Measurements from ENCODE around the gene SLC25A33.
"Not testable (repeated sequence)": the region's sequence is repeated elsewhere in the genome, so short reads cannot be mapped to it uniquely, and the experiment has no call there.

SLC25A33 gene

DNA sequence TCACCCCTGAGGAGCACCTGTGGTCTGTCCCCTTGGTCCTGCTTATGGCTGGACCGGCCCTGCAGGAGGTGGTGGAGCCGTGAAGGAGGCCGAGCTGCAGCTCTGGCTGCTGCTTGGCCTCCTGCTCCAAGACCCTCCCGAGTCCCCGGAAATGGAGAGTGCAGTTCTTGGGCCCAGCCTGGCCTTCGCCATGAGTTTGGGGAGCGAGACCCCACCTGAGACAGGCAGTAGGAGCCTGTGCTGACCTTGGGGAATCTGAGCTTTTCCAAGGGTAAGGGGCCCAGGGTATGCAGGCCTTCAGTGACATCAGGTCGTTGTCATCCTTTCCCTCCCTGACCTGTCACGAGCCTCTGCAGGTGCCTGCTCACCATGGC, 63.5 kb downstream of the SLC25A33 start:
- no peak for DNase-seq

DNA sequence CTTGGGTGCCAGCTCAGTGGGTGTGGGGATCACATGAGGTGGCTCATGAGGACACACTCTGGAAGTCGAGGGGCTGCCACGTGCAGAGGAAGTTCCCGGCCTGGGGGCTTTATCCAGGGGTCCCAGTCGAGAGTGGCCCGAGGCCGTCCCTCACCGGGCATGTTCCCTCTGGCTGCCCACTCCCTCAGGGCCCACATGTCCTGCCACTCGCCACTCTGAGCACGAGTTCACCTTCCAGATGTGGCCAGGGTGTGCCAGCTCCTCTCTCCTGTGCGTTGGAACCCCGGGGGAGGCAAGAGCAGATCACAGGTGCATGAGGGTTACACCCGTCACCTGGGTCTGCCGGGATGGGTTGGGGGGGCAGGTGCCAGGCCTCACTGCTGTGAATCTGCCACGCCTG, 64.0 kb downstream of the SLC25A33 start:
- no peak for DNase-seq

DNA sequence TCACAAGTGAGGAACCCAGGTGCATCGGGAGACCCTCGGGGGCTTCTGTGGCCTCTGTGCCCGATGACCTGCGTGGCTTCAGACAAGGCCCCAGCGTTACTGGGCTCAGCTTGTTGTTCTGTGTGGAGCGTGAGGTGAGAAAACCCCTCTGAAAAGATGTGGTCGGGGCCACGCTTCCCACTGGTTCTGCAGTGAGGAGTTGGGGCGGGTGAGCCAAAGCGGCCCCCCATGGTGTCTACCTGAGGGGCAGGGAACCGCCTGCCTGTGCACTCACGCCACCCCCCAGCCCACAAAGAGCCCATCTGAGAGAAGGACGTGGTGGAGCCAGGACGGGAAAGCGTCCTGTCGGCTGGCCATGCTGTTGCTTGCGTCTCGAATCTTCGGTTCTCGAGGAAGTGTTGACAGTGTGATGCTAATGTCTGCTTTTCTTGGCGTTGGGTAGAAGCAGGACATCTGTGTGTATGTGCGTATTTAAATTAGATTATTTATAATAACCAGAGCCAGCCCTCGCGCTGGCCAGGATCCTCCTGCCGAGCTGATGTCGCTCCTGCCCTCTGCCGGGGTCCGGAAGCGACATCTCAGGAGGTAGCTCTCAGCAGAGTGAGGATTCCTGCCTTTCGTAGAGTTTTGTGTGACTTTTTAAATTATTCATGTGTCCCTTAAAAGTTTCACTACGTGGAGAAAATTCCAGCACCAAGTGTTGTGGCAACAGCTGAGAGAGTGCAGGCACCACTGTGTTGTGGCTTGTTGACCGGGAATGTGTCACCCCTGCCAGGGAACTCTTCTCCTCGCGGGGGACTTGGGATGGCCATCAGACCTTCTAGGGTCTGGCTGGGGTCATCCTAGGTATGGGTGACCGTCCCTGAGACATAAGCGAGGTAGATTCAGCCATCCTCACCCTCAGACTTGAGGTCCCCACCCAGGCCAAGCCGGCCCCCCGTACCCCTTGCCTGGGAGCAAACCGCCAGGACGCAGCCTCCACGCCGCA, 64.8 kb downstream of the SLC25A33 start:
- DNase-seq: no peak

DNA sequence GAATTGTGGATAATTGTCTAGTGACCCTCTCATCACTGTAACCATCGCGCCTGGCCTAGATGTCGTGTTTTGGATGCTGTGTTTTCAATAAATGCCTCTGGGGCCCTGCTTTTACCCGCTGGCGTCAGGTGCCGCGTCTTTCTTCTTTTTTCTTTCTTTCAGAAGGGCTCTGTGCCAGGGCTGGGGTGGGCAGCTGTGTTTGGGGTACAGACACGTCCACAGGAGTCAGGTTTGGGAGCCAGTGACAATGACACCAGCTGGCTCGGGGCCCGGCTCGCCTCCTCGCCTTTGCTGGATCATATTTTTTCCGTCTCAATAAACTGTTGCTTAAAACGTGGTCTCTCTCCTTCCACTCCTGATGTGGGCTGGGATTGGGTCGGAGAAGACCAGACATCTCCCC, 65.6 kb downstream of the SLC25A33 start:
- no peak for DNase-seq

DNA sequence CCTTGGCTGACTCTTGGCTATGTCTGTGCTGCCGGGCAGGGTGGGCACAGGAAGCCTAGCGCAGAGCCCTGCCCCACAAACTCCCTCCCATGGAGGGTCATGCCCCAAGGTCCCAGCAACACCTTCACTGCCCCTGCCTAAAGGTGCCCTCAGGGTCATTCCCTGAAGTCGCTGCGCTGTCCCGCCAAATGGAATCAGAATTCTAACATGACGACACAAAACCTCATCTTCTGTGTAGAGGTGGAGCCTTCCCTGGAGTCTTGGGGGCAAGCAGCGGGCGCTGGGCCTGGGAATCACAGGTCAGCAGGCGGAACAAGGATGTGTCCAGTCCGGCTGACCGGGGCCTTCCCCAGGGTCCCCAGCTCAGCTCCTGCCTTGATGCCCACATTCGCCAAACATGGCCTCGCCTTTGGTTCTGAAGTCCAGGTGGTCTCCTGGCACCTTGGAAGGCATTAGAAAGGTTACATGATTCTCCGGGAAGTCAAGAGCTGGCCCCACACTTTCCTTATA, 66.7 kb downstream of the SLC25A33 start:
- no peak for DNase-seq

DNA sequence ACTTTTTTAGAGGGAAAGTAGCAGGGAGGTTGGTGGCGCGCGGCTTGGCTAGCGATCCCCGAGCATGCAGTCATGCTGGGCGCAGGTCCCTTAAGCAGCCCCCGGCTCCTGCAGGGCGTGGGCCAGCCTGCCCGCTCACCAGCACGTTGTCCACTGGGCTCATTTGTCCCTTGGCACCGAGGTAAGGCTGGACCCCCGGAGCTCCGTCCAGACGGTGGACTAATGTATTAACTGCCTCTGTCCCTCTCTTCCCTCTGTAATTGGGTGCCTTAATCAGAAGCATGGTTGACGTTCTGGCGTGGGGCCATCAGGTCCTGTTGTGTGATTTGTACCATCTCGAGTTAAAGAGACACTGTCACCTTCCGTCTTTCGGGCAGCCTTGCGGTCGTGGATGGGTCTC, 67.2 kb downstream of the SLC25A33 start:
- no peak for DNase-seq

DNA sequence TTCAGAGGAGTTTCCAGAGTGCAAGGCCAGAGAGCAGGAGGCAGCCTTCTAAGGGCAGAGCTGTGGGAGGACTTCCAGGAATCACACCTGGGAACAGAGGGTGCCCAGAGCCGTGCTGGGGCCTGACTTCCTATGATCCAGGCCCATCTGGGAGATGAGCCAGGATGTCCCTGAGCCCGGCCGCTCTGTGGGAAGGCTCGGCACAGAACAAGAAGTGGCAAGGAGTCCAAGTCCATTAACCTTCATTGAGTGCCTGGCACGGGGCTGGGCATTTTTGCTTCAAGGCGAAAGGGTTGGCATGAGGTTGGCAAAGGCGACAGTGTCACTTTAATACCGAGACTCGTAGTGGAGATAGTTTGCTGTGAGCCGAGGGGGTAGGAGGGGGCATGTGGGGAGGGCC, 67.7 kb downstream of the SLC25A33 start:
- DNase-seq: no peak

DNA sequence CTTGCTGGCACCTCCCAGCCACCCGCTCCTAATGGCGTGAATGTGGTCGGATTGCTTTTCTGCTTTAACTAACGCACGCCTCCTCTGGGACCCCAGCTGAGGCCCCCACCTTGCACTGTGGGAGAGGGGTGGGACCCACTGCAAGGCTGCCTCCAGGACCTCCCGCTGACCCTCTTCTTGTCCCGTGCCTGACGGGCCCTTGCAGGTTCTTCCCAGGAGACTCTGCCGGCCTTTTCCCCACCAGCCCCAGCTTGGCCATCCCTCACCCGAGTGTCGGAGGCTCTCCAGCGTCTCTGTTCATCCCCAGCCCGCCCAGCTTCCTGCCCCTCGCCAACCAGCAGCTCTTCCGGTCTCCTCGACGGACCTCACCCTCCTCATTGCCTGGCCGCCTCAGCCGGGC, 68.1 kb downstream of the SLC25A33 start:
- no peak for DNase-seq

DNA sequence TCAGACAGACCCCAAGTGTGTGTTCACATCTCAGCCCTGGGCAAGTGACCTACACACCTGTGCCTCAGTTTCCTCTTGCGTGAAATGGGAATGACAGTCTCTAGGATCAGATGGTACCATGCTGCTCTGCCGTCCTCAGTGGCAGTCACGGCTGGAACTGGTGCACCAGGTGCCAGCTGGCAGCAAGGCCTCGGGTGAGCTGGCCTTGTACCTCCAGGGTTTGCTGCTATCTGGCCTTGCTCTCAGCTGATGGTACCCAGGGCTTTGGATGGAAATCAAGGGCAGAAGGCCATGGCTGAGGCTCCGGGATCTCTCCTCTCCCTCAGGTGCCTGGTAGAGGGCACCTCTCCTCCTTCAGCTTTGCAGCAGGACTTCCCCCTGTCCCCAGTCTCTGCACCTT, 70.7 kb downstream of the SLC25A33 start:
- no peak for DNase-seq

DNA sequence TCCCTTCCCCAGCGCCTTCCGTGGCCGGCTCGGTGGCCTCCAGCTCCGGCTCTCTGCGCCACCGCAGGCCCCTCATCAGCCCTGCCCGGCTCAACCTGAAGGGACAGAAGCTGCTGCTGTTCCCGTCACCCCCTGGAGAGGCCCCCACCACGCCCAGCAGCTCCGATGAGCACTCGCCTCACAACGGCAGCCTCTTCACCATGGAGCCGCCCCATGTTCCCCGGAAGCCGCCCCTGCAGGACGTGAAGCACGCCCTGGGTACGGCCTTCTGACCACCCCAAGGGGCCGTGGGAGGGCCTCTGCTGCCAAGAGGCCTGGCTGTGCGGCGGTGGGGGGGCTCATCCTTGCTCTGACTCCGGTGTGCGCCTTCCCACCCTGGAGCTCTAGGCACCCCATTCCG, 71.3 kb downstream of the SLC25A33 start:
- DNase-seq: no peak

DNA sequence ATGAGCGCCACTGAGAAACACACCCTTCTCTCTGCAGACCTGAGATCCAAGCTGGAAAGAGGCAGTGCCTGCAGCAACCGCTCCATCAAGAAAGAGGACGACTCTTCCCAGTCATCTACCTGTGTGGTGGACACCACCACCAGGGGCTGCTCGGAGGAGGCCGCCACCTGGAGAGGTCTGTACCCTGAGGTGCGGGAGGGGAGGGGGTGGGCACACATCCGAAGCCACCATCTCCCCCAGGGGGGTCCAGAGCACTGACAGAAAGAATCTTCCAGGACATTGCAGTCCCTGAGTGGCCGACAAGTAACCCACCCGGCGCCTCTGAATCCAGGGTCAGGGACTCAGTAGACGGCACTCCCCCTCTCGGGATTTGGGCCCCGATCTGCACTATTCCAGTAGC, 72.5 kb downstream of the SLC25A33 start:
- DNase-seq: no peak

DNA sequence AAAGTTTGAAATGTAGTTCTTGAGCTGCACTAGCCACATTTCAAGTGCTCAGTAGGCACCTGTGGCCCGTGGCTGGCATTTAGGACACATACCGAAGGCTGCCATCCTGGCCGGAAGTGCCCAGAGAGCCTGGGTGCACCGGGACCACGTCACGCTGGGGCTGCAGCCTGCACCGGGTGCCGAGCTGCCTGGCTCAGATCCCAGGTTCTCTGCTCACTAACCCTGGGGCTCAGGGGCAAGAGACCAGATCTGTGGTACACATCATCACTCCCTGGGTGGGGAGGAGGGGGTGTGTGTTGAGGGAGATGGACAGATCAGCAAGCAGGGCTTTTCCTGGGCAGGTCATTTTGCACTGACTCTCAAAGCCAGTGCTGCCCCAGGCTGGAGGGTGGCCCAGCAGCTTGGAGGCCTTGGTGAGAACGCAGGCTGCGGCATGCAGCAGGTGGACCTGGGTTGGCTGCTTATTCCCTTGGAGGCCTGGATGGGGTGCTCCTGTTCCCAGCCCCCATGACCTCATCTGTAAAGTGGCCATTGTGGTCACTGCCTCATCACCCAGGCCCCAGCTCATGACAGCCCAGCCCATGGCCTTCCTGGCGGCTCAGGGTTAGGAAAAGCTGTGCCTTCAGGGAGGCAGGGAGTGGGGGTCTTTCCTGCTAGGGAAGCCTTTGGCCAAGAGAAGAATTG, 73.0 kb downstream of the SLC25A33 start:
- DNase-seq: no peak

DNA sequence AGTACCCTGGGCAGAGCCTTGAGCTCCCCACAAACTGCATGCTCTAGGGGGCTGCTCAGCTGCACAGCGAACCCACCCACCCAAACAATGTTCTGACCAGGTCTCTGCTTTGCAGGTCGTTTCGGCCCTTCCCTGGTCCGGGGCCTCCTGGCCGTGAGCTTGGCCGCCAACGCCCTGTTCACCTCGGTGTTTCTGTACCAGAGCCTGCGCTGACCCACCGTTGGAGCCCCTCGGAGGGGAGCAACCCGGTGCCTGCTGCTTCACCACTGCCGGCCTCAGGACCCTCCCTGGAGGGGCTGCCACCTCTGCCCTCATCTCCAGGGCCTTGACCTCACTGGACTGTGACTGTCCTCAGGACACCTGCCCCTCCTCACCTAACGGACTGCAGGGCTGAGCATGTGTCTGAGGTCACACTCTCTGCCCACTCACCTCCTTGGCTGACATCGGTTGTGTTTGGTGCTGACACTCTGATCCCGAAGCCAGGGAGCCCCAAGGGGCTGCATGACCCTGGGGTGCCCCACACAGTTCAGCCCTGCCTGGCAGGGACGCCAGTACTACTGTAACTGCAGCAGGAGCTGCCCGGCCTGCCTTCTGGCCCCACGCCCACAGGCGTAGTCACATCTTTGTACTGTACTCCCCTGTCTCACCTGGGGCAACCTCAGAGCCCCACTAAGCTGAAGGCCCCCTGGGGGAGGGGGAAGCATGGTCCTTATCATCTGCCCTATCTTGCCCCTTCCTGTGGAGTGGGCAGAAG, 73.8 kb downstream of the SLC25A33 start:
- no peak for DNase-seq

DNA sequence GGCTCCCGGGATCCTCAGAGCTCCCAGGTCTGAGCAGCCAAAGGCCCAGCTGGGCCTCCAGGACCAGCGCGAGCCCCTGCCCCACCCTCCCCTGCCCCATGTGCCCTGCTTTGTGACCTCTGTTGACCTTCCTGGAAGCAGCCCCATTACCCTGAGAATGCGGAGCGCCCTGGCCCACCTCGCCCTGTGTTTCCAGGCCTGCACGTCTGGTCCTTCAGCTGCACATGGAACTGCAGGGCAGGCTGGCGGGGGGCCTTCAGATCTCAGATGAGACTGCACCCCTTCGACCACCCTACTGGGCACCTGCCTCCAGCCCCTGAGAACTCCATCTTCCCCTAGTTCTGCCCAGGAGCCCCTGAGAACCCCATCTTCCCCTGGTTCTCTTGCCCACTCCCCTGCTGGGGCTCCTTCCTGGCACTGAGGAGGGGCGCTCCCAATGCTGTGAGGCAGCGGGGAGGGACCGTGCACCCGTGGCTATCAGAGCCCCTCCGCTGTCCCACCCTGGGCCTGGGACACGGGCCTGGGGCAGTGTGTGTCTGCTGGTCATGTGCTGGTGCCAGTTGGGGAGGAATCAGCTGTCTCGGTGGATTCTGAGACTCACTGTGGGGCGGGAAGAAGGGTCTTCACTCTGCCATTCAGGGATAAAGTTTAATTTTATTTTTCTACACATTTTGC, 74.5 kb downstream of the SLC25A33 start:
- no peak for DNase-seq

DNA sequence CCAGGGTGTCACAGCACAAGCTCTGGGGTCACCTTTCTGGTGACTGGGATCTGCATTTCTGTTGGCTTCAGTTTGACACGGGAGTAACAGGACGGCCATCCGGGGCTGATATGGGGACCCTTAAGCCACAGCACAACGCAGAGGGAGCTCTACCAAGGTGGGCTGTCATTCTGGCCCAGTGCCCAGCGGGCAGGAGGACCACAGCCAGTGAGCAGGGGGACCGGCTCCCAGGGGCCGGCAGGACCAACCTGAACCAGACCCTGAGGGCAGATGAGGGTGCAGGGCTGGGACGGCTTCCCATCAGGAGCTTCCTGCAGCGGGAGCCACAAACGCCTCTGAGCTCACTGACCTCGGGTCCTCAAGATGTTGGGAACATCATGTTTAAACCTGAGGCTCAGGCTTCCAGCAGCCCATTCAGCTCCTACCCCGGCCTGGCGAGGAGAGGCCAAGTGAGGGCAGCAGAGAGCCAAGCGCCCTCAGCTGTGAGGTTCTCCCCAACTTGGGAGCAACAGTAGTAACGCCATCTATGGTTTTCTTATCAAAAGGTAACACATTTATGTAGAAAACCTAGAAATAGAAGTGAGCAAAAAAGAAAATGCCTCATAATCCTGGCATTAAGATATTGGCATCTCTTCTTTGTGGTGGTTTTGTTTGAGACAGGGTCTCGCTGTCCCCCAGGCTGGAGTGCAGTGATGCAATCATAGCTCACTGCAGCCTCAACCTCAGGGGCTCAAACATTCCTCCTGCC, 76.2 kb downstream of the SLC25A33 start:
- peak; percentile 24 to 36 for DNase-seq

DNA sequence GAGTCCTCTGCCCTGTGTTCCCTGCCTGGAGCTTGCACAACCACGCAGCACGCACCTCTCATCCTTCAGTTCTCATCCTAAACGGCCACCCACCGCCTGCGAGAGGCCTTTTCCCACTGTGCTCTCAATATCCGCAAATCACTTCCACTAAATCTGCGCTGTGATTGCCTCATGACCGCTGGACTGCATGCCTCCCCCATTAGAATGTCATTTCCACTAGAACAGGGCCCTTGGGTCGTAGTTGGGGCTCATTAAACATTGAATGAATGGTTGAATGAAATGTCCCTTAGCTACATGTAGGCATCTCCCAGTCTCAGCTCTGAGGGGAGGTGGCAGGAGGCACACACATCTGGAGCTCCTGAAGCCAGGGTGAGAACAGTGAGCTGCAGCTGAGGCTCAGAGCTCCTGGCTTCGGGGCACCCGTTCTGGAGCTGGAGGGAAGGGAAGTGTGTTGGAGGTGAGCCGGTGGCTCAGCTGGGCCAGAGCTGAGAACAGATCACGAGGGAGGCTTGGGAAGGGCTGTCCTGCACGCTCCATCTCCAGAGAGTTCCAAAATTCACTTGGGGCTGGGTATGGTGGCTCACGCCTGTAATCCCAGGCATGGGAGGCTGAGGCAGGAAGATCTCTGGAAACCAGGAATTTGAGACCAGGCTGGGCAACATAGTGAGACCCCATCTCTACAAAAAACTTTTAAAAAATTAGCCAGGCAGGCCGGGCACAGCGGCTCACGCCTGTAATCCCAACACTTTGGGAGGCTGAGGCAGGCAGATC, 79.8 kb downstream of the SLC25A33 start:
- no peak for DNase-seq

DNA sequence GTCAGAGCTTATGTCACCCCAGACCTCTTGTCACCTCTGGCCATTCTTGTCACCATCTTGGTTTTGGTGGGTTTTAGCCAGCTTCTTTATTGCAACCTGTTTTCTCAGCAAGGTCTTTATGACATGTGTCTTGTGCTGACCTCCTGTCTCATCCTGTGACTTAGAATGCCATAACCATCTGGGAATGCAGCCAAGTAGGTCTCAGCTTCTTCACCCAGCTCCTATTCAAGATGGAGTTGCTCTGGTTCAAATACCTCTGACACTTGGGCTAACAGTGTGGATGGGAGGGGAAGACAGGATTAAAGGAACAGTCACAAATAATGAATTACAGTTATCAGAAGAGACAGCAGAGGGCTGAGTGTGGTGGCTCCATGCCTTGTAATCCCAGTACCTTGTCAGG, 81.8 kb downstream of the SLC25A33 start:
- DNase-seq: no peak

DNA sequence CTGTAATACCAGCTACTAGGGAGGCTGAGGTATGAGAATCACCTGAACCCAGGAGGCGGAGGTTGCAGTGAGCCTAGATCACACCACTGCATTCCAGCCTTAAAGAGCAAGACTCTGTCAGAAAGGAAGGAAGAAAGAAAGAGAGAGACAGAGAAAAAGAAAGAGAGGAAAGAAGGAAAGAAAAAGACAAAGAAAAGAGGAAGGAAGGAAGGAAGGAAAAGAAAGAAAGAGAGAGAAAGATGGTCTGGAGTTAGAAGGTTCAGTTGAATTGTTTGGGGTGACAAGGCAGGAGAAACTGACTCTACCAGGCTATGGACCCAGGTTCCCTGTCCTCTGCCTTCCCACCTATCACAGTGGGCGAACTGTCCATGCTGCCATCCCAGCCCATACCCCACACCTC, 84.8 kb downstream of the SLC25A33 start:
- no peak for DNase-seq

DNA sequence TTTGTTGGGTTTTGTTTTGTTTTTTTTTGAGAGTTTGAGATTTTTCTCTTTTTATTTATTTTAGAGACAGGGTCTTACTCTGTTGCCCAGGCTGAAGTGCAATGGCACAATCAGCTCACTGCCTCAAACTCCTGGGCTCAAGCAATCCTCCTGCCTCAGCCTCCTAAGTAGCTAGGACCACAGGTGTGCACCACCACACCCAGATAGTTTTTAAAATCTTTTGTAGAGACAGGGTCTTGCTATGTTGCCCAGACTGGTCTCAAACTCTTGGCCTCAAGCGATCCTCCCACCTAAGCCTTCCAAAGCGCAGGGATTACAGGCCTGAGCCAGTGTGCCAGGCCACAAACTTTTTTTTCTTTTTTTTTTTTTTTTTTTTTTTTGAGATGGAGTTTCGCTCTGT, 85.8 kb downstream of the SLC25A33 start:
- not testable (repeated sequence) for DNase-seq

DNA sequence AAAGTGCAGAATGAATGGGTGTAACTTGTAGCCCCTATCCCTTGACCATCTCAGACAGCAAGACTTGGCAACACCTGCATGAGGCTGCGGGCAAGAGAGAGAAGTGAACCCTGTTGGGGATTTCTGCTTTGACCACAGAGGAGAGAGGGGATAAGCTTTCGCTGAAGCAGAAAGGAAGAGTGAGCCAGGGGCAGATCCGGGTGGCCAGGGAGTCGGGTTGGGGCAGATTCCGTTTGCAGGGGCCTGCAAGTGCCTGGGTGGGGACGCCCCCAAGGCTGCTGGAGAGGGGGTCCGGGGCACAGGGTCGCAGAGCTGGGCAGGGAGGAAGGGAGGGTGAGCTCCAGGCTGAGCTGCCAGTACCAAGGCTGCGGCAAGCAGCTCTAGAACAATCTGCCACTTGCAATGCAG, 86.9 kb downstream of the SLC25A33 start:
- DNase-seq: no peak
